Ishikawa (cell line): ENCODE results near the gene SALL4.

ENCODE experiments used
- CEBPB ChIP-seq: IDR thresholded peaks from 2 replicates; pipeline ENCODE4 v1.6.1; 2012
- CREB1 ChIP-seq: IDR thresholded peaks from 2 replicates; pipeline ENCODE4 v1.6.1; 2012; ENCODE audit warnings: low read depth
- EGR1 ChIP-seq: IDR thresholded peaks from 2 replicates; pipeline ENCODE4 v1.6.1; 2012
- EP300 ChIP-seq: IDR thresholded peaks from 2 replicates; pipeline ENCODE4 v1.6.1; 2012; ENCODE audit warnings: borderline replicate concordance
- FOXM1 ChIP-seq: IDR thresholded peaks from 2 replicates; pipeline ENCODE4 v1.6.1; 2012; ENCODE audit warnings: low read depth, borderline replicate concordance
- NFIC ChIP-seq: IDR thresholded peaks from 2 replicates; pipeline ENCODE4 v1.6.1; 2012
- RAD21 ChIP-seq: IDR thresholded peaks from 2 replicates; pipeline ENCODE4 v1.6.1; 2012; ENCODE audit warnings: low read depth
- TAF1 ChIP-seq: IDR thresholded peaks from 2 replicates; pipeline ENCODE4 v1.6.1; 2012; ENCODE audit warnings: low read depth, mild to moderate bottlenecking
- TCF12 ChIP-seq: IDR thresholded peaks from 2 replicates; pipeline ENCODE4 v1.6.1; 2012; ENCODE audit warnings: low read depth
- TEAD4 ChIP-seq: IDR thresholded peaks from 2 replicates; pipeline ENCODE4 v1.6.1; 2012
- YY1 ChIP-seq: IDR thresholded peaks from 2 replicates; pipeline ENCODE4 v1.6.1; 2012; ENCODE audit warnings: low read depth
- ZBTB7A ChIP-seq: IDR thresholded peaks from 2 replicates; pipeline ENCODE4 v1.6.1; 2012; ENCODE audit warnings: low read depth
- TF ChIP-seq, protein P1 (sequence below): IDR thresholded peaks from 2 replicates; pipeline ENCODE4 v1.6.1; 2012
- TF ChIP-seq, protein P2 (sequence below): IDR thresholded peaks from 2 replicates; pipeline ENCODE4 v1.6.1; 2012; ENCODE audit warnings: low read depth, mild to moderate bottlenecking
- TF ChIP-seq, protein P3 (sequence below): IDR thresholded peaks from 2 replicates; pipeline ENCODE4 v1.6.1; 2012

SALL4 gene

DNA sequence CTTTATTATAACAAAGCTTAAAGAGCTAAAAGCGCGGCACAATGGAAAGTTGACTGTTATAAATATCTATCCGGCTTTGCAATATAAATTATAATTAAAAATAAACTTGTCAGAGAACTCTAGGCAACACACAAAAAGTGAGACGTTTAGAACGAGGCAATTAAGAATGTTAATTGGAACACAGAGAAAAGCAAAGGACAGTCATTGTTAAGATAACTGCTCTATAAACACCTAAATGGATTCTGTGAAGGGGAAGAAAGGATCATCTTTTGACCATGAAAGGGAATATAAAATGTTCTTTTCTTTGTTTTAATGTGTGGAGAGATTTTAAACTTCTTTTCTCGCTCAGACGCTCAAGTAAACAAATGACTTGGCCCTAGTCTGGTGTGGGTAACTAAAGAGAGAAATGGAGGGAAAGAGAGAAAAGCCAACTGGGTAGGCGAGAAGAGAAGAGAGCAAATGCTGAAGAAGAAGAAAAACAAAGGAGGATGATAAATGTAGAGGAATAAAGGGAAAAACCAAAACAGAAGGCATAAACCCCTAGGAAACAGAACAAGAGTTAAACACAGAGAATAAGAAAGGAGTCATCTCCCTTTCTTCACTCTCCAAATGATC is 9.3 kb upstream of the SALL4 start:
- TF ChIP-seq YY1 (no peak), TAF1 (no peak), TCF12 (no peak), NFIC (no peak), ZBTB7A (no peak), EGR1 (no peak), FOXM1 (no peak), RAD21 (no peak), EP300 (no peak), CEBPB (no peak), TEAD4 (no peak)
- TF ChIP-seq, protein P1, sequence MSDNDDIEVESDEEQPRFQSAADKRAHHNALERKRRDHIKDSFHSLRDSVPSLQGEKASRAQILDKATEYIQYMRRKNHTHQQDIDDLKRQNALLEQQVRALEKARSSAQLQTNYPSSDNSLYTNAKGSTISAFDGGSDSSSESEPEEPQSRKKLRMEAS, result no peak
- TF ChIP-seq, protein P2, sequence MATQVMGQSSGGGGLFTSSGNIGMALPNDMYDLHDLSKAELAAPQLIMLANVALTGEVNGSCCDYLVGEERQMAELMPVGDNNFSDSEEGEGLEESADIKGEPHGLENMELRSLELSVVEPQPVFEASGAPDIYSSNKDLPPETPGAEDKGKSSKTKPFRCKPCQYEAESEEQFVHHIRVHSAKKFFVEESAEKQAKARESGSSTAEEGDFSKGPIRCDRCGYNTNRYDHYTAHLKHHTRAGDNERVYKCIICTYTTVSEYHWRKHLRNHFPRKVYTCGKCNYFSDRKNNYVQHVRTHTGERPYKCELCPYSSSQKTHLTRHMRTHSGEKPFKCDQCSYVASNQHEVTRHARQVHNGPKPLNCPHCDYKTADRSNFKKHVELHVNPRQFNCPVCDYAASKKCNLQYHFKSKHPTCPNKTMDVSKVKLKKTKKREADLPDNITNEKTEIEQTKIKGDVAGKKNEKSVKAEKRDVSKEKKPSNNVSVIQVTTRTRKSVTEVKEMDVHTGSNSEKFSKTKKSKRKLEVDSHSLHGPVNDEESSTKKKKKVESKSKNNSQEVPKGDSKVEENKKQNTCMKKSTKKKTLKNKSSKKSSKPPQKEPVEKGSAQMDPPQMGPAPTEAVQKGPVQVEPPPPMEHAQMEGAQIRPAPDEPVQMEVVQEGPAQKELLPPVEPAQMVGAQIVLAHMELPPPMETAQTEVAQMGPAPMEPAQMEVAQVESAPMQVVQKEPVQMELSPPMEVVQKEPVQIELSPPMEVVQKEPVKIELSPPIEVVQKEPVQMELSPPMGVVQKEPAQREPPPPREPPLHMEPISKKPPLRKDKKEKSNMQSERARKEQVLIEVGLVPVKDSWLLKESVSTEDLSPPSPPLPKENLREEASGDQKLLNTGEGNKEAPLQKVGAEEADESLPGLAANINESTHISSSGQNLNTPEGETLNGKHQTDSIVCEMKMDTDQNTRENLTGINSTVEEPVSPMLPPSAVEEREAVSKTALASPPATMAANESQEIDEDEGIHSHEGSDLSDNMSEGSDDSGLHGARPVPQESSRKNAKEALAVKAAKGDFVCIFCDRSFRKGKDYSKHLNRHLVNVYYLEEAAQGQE, result no peak
- TF ChIP-seq, protein P3, sequence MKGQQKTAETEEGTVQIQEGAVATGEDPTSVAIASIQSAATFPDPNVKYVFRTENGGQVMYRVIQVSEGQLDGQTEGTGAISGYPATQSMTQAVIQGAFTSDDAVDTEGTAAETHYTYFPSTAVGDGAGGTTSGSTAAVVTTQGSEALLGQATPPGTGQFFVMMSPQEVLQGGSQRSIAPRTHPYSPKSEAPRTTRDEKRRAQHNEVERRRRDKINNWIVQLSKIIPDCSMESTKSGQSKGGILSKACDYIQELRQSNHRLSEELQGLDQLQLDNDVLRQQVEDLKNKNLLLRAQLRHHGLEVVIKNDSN, result no peak

DNA sequence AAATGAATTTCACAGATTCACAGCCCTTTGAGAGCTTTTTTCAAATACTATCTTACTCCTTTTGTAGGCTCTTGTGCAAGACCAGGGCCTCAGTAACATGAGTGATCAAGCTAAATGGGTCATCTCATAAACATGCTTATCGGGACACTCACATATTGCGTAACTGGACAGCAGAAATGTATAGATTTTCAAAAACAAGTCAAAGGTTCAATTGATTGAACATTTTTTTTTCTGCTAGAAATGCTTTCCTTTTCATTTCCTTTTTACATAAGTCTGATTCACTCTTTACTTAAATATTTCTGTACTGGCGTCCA is 8.7 kb upstream of the SALL4 start:
- TF ChIP-seq TCF12 (no peak), CREB1 (no peak), NFIC (no peak), YY1 (no peak), EP300 (no peak), TAF1 (no peak), CEBPB (no peak), TEAD4 (no peak), FOXM1 (no peak), RAD21 (no peak), EGR1 (no peak), ZBTB7A (no peak)
- TF ChIP-seq, protein P3, result no peak
- TF ChIP-seq, protein P1, result no peak
- TF ChIP-seq, protein P2, result no peak

DNA sequence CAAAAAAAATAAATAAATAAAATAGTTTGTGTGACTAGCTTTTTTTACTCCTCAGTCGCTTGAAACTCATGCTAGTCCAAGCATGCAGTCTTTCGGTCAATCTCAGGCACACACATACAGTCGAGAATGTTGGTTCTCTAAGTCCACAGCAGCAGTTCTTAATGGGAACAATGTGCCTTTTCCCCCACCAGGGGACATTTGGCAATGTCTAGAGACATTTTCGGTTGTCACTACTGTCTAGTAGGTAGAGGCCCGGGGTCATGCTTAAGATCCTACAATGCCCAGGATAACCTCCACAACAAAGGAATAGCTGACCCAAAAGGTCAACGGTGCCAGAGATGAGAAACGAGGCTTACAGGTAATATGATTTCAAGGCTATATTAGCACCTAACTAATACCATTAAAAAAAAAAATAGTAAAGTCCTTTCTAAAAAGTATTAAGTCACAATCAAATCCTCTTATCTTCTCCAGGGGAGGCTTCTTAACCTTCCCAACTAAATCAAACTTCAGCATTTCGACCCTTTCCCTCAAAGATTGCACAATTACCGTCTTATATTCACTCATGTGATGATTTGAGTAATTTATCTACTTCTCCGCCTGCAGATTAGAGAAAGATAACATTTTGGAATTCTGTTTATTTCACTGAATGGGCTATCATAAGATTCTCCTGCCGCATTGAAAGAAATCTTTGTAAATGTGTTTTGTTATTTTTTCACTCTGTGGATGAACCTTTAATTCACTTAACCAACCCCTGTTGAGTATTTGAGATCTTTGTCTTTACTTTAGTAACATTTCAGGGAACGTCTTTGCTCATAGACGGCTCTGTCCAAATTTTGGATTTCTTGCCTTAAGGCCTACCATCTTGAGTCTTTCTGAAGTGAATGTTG is 8.1 kb upstream of the SALL4 start:
- TF ChIP-seq, protein P2, result no peak
- TF ChIP-seq CEBPB (no peak), EGR1 (no peak)

DNA sequence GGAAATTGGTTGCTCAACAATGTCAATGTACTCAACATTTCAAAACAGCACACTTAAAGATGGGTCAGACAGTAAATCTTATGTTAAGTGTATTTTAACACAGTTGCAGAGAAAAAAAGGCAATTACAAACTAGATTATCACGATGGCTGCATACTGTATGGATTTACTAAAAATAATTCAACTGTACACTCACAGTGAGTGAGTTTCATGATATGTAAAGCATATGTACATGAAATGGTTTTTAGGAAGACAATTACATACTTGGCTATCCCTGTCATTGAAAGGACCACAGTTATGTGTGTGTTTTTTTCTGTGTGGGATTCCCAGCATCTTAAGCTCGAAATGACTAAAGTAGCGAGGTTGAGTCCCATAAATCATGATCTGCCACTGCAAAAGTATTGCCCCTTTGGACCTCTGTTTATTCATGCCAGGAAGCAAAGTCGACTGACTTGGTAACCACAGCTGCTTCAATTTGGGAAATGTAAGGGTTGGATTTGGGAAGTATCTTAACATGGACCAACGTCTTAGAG is 5.5 kb upstream of the SALL4 start:
- TF ChIP-seq FOXM1 (no peak), ZBTB7A (no peak), EGR1 (no peak), NFIC (no peak)
